Endothelial cell of umbilical vein (primary cell): ENCODE measurements around the gene MSH5. TPM values are rescaled to one million over a fixed set of nuclear protein-coding genes. Genes with fewer than 3 reads are reported as not detected.

ENCODE experiments used
- BruUV-seq: library from RNA; stranded (reverse); fragments of 400-500 nt; replicated peaks from 2 replicates; lab custom pipeline; 2021; lab: Mats Ljungman, UMichigan
- CTCF ChIA-PET: fragments of 300-600, 350-600 bp; sonication (Branson Sonifier 250); formaldehyde crosslinking; loops from one replicate; lab custom pipeline; 2021; ENCODE audit warnings: antibody characterized with exemption, inconsistent platforms; lab: Charles Lee
- POLR2A ChIA-PET: fragments of 300-600, 350-600 bp; sonication (Branson Sonifier 250); formaldehyde crosslinking; loops from one replicate; lab custom pipeline; 2021; ENCODE audit warnings: antibody characterized with exemption, inconsistent platforms; lab: Charles Lee
- DNase-seq: peaks from one replicate; pipeline ENCODE4 v3.0.0-alpha.2; 2011; ENCODE audit warnings: low read depth, low spot score
- FAIRE-seq: peaks from 2 replicates; lab custom pipeline; 2011; peaks lifted over from hg19 to GRCh38; lab: Jason Lieb, UNC
- H2AFZ ChIP-seq: 2 replicates; pipeline ENCODE4 v1.6.0; 2012; ENCODE audit warnings: low read depth, low read length, control low read depth, inconsistent platforms
- H3K27ac ChIP-seq: 2 replicates; pipeline ENCODE4 v1.5.1; 2011; ENCODE audit warnings: low read depth, mild to moderate bottlenecking, control low read depth, low read length, moderate library complexity; ENCODE audit not compliant: insufficient read depth
- H3K27me3 ChIP-seq, 2 experiments: 2 replicates each; pipeline versions ENCODE4 v1.6.0 to v1.6.1; 2011; ENCODE audit warnings: low read length in 2 of 2, mixed read lengths in 1 of 2; ENCODE audit not compliant: control insufficient read depth in 2 of 2, insufficient read depth in 2 of 2
- H3K36me3 ChIP-seq, 2 experiments: 2 replicates in 1 of 2; 3 replicates in 1 of 2; pipeline ENCODE4 v1.5.1; 2011; ENCODE audit warnings: low read length in 2 of 2, mild to moderate bottlenecking in 1 of 2, moderate library complexity in 1 of 2; ENCODE audit not compliant: control insufficient read depth in 2 of 2, insufficient read depth in 2 of 2; ENCODE audit errors: extremely low read depth in 1 of 2
- H3K4me1 ChIP-seq: 3 replicates; pipeline ENCODE4 v1.5.1; 2011; ENCODE audit warnings: mild to moderate bottlenecking, low read length; ENCODE audit not compliant: control insufficient read depth, insufficient read depth; ENCODE audit errors: extremely low read depth
- H3K4me2 ChIP-seq: 2 replicates; pipeline ENCODE4 v1.6.1; 2011; ENCODE audit warnings: low read length, control low read depth, mixed read lengths; ENCODE audit not compliant: insufficient read depth
- H3K4me3 ChIP-seq, 3 experiments: fragments of 200-600 bp in 1 of 3; sonication (generic), shearing (Covaris generic) in 1 of 3; replicated peaks in 1 of 3; 2 replicates each; pipeline ENCODE4 v1.5.1; 2011 to 2016; ENCODE audit warnings: control low read depth in 3 of 3, low read length in 3 of 3, mild to moderate bottlenecking in 2 of 3, inconsistent platforms in 1 of 3, low read depth in 1 of 3, moderate library complexity in 1 of 3; ENCODE audit not compliant: insufficient read depth in 1 of 3
- H3K79me2 ChIP-seq: 2 replicates; pipeline ENCODE4 v1.6.0; 2012; ENCODE audit warnings: low read length, inconsistent platforms; ENCODE audit not compliant: control insufficient read depth, insufficient read depth
- H3K9ac ChIP-seq: replicated peaks from 2 replicates; pipeline ENCODE3; 2011; ENCODE audit warnings: low read length, control low read depth; ENCODE audit not compliant: insufficient read depth; ENCODE audit errors: extremely low read depth
- H3K9me1 ChIP-seq: replicated peaks from 3 replicates; pipeline ENCODE4 v1.6.0; 2011; ENCODE audit warnings: mild to moderate bottlenecking, low read length; ENCODE audit not compliant: control insufficient read depth, insufficient read depth; ENCODE audit errors: extremely low read depth
- H3K9me3 ChIP-seq: replicated peaks from 2 replicates; pipeline ENCODE4 v1.5.1; 2012; ENCODE audit warnings: low read length, inconsistent platforms; ENCODE audit not compliant: control insufficient read depth, insufficient read depth
- H4K20me1 ChIP-seq: replicated peaks from 2 replicates; pipeline ENCODE3; 2011; ENCODE audit warnings: mild to moderate bottlenecking, low read length; ENCODE audit not compliant: control insufficient read depth, insufficient read depth; ENCODE audit errors: extremely low read depth
- CTCF ChIP-seq, 2 donors: IDR thresholded peaks; 1 replicate in 1 of 2; 2 replicates in 1 of 2; pipeline ENCODE4 v1.5.1; 2011; ENCODE audit warnings: low read length in 2 of 2, mild to moderate bottlenecking in 2 of 2, moderate library complexity in 2 of 2, control low read depth in 1 of 2, inconsistent platforms in 1 of 2, low read depth in 1 of 2; ENCODE audit not compliant: insufficient read depth in 1 of 2; ENCODE audit errors: extremely low read depth in 1 of 2
- EZH2 ChIP-seq: IDR thresholded peaks from 2 replicates; pipeline ENCODE4 v1.6.1; 2012; ENCODE audit warnings: borderline replicate concordance, low read depth, mild to moderate bottlenecking, moderate library complexity, low read length, inconsistent platforms; ENCODE audit not compliant: severe bottlenecking
- FOS ChIP-seq: IDR thresholded peaks from 2 replicates; pipeline ENCODE4 v1.6.1; 2011; ENCODE audit warnings: mild to moderate bottlenecking, low read length, moderate library complexity, borderline replicate concordance; ENCODE audit not compliant: insufficient read depth
- GATA2 ChIP-seq: IDR thresholded peaks from 2 replicates; pipeline ENCODE4 v1.7.0; 2011; ENCODE audit warnings: low read depth, mild to moderate bottlenecking, moderate library complexity, mixed read lengths, low read length; ENCODE audit not compliant: insufficient read length, insufficient read depth
- JUN ChIP-seq: IDR thresholded peaks from 2 replicates; pipeline ENCODE4 v1.6.1; 2011; ENCODE audit warnings: borderline replicate concordance, low read depth; ENCODE audit not compliant: insufficient read length, insufficient read depth
- MYC ChIP-seq: IDR thresholded peaks from one replicate; pipeline ENCODE4 v1.6.1; 2011; ENCODE audit warnings: mild to moderate bottlenecking, low read depth, low read length
- POLR2A ChIP-seq: IDR thresholded peaks from 2 replicates; pipeline ENCODE4 v1.6.1; 2012; ENCODE audit warnings: low read depth, mild to moderate bottlenecking, control low read depth, low read length
- POLR2AphosphoS5 ChIP-seq: IDR thresholded peaks from 2 replicates; pipeline ENCODE4 v1.6.1; 2012; ENCODE audit warnings: low read depth, mild to moderate bottlenecking, control low read depth, low read length, moderate library complexity; ENCODE audit not compliant: insufficient read depth
- dilution Hi-C: fragments of 300-500 bp; cut with MboI; formaldehyde crosslinking; loops from one replicate; pipeline ENCODE4 v1.15.0; 2019; ENCODE audit warnings: low sequenced_read_pairs; ENCODE audit not compliant: extremely low pct_ligation_motif_present
- intact Hi-C: fragments of 100-400 bp; cut with micrococcal nuclease; formaldehyde crosslinking; loops from one replicate; pipeline ENCODE4 v1.10.0; 2022
- polyA plus RNA-seq, 4 experiments: library from polyadenylated mRNA; depleted of rRNA in 3 of 4; stranded (reverse) in 3 of 4; unstranded in 1 of 4; fragments of >200 nt; gene quantifications; 2 replicates each; pipeline versions ENCODE4 v1.2.1 to v1.2.3, GENCODE V29; 2011 to 2012; ENCODE audit warnings: missing spikeins in 1 of 4
- total RNA-seq: library from RNA; stranded (reverse); gene quantifications from 2 replicates; pipeline ENCODE4 v1.2.3, GENCODE V29; 2021
- TF ChIP-seq, protein P1 (sequence below): IDR thresholded peaks from 2 replicates; pipeline ENCODE4 v1.6.1; 2011; ENCODE audit not compliant: insufficient read depth, insufficient read length

The MSH5 gene
- total and polyA plus RNA-seq, 2 donors (not counting 3 experiments of a cell fraction or from before 2014, with no cell fraction given) = 27.1 to 43.8 TPM

- POLR2A ChIA-PET = interaction anchor here (1.2 to 2.0 kb wide), 2 partner anchors 11 to 37 kb away, joined by 4 to 5 read pairs; partner anchors contain the start of genes ABHD16A and DDAH2
- intact Hi-C loops = loop anchor here (1.0 kb wide), 1 partner anchor 120 kb away; the partner anchor contains the start of gene PRRC2A
Measured at GRCh38 chr6:31740397-31741223, 805 bp downstream of the MSH5 start.

More at GRCh38 chr6:31740397-31741223, 805 bp downstream of the MSH5 start:
- dilution Hi-C loops = no loop called here
- H3K9me3 ChIP-seq = no peaks in the 10 kb centered on the region
- peak overlapping the region; percentile 19 for H3K27ac ChIP-seq
- H3K9me1 ChIP-seq = no peaks in the 10 kb centered on the region
- no peaks in the 10 kb centered on the region for H4K20me1 ChIP-seq
- H3K4me2 ChIP-seq = peak overlapping the region; percentile 79
- CTCF ChIA-PET = interaction anchor here (0.9 to 6.0 kb wide), 7 partner anchors 29 to 103 kb away, joined by 3 to 55 read pairs (median 5); partner anchors contain the start of genes ABHD16A and LY6G5C
- H3K79me2 ChIP-seq = peaks cover 16% of the 10 kb centered on the region
- H3K4me1 ChIP-seq = peaks cover 31% of the 10 kb centered on the region
- no TSS peak for BruUV-seq
- DNase-seq = no peak
- peak; percentile 67 for FAIRE-seq
- peak overlapping the region; percentile 81 for H3K9ac ChIP-seq
- H2AFZ ChIP-seq = peak overlapping the region; percentile 35
- H3K4me3 ChIP-seq = peak overlapping the region; percentile 23 to 76 (median 61)
- TF ChIP-seq GATA2 (no peak), POLR2A (peak; percentile 2), CTCF (IDR thresholded peaks at IDR 0.05; ENCODE audit: extremely low read depth in 1 of 2, insufficient read depth in 1 of 2, low read depth in 1 of 2, low read length in 2 of 2) (no peak), POLR2AphosphoS5 (no peak), FOS (no peak), EZH2 (no peak), MYC (no peak), JUN (no peak)
- TF ChIP-seq, protein P1, sequence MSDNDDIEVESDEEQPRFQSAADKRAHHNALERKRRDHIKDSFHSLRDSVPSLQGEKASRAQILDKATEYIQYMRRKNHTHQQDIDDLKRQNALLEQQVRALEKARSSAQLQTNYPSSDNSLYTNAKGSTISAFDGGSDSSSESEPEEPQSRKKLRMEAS = no peak
- H3K36me3 ChIP-seq = no peaks in the 10 kb centered on the region
- no peaks in the 10 kb centered on the region for H3K27me3 ChIP-seq
